GM19025 (cell line): ENCODE results near the gene SLC29A3.
"Not testable (repeated sequence)": the region's sequence is repeated elsewhere in the genome, so short reads cannot be mapped to it uniquely, and the experiment has no call there.

Experiments used
- ATAC-seq: cut with Tn5 transposase; IDR thresholded peaks from one replicate; pipeline ENCODE4 v1.9.1; 2021; ENCODE audit warnings: mild to moderate bottlenecking, low read depth, moderate library complexity; ENCODE audit not compliant: unreplicated experiment

SLC29A3 gene

DNA sequence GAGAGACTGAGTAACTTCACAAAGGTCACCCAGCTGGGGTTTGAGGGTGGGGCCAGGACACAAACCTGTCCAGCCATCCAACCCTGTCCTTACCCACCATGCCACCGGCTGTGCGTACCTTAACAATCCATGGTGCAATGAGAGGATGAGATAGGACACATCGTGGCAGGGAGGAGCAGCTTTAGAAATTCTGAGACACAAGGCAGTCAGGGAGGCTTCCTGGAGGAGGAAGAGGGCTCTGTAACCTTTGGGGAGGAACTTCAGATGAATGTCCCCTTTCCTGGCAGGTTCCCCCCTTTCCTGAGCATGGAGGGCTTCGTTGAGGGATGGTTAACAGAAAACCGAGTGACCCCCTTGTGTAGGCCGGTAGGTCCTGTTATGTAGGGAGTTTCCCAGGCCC is 35.6 kb upstream of the SLC29A3 start:
- no peak for ATAC-seq

DNA sequence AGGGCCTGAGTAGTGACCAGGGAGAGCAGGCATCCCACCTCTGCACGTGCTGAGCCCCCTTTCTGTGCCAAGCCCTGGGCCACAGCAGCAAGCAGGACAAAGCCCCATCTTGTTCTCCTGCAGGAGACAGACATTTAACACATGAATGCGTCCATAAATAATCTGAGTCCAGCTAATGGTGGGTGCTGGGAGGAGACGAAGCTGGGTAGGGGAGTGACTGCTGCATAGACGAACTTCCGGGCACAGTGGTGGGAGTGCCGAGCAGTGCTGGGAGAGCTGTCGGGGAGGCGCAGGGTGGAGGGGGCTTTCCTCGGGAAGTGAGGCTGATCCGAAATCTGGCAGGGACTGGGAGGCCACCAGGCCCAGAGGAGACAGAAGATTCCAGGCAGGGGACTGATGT is 35.2 kb upstream of the SLC29A3 start:
- ATAC-seq = no peak

DNA sequence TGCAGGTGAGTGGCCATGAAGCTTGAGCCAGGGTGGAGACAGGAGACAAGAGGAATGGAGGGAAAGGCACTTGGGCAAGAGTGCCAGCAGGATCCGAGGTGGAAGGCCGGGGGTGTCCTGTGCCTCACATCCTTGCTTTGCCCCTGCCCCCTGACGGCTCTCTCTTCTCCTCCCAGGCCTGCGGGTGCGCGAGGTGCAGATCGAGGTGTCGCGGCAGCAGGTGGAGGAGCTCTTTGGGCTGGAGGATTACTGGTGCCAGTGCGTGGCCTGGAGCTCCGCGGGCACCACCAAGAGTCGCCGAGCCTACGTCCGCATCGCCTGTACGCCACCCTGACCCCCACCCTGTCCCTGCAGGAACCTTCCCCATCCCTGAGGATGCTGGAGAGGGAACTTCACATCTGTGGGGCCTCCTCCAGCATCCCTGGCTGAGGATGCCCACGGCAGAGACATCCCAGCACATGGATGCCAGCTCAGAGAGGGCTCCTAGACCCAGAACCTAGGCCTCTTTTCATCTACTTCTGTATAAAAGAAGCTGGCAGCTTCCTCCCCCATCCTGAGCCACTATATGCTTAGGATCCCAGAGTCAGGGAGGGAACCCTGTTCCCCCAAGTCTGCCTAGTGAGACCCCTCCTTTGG is 34.4 kb upstream of the SLC29A3 start:
- ATAC-seq = no peak

DNA sequence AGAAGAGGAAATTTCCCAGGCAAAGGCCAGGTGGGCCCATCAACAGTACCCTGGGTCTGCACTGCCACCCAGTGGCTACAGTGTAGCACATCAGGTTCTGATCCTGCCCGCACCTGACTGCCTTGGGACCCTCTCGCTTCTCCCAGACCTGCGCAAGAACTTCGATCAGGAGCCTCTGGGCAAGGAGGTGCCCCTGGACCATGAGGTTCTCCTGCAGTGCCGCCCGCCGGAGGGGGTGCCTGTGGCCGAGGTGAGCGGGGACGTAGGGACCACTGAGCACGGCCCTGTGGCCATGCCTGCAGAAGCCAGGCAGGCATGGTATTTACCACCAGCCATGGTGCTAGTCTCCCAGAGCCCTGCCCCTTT is 33.9 kb upstream of the SLC29A3 start:
- no peak for ATAC-seq

DNA sequence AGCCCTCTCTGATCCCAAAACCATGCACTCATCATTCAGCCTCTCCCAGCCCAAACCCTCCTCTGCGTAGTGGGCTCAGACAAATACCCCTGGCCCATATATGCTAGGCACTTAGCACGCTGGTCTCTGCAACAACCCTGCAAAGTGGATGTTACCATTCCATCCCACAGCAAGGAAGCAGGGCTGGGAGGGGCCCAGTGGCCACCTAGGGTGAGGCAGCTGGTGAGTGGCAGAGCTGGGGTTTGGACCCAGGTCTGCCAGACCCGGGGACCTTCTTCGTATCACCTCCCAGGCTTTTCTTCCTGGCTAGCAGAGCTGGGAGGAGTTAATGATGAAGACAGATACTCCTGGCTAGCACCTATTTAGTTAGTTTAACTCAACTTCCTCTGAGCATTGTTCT is 33.1 kb upstream of the SLC29A3 start:
- no peak for ATAC-seq

DNA sequence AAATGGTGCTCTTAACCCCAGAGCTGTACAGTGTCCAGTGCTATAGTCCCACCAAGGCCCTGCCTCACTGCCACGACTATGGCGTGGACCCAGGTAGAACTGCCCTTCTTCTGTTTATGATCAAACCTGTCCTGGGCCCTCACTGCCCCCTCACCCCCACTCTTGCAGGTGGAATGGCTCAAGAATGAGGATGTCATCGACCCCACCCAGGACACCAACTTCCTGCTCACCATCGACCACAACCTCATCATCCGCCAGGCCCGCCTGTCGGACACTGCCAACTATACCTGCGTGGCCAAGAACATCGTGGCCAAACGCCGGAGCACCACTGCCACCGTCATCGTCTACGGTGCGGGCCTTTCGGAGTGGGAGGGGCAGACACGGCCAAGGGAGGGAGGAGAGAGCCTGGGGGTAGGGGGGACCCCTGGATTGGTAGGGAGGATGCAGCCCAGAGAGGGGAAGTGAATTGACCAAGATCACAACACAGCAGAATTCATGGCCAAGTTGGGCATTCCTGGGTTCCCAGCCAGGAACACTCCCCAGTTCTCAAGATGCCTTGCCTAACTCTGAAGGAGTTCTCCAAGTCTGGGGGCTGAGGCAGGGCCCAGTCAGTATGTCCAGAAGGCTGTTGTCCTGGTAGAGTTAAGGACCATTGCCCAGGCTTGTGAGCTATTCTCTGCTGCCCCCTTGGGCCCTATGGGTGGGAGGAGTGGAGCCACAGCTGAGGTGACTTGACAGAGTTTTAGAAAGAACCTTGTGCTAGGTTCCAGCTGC is 32.4 kb upstream of the SLC29A3 start:
- no peak for ATAC-seq

DNA sequence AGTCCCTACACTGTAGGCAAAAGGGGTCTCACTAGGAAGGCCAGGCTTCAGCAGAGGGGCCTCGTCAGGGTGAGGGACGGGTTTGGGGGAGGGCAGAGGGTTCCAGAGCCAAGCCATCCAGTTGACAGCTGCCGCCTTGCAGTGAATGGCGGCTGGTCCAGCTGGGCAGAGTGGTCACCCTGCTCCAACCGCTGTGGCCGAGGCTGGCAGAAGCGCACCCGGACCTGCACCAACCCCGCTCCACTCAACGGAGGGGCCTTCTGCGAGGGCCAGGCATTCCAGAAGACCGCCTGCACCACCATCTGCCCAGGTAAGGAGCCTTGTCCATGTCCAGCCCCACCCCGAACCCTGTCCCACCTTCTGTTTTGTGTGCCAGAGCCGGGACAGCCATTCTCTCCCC is 31.6 kb upstream of the SLC29A3 start:
- ATAC-seq = no peak

DNA sequence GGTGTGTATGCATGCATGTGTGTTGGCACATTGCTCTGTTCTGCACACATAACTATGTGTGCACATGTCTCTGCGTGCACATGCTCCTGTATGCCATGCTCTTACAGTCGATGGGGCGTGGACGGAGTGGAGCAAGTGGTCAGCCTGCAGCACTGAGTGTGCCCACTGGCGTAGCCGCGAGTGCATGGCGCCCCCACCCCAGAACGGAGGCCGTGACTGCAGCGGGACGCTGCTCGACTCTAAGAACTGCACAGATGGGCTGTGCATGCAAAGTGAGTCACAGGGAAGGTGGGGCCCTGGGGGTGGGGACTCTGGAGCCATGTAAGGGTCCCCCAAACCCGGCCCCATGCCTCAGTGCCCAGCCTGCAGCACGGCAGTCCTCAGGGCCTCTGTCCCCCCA is 30.6 kb upstream of the SLC29A3 start:
- ATAC-seq = no peak

DNA sequence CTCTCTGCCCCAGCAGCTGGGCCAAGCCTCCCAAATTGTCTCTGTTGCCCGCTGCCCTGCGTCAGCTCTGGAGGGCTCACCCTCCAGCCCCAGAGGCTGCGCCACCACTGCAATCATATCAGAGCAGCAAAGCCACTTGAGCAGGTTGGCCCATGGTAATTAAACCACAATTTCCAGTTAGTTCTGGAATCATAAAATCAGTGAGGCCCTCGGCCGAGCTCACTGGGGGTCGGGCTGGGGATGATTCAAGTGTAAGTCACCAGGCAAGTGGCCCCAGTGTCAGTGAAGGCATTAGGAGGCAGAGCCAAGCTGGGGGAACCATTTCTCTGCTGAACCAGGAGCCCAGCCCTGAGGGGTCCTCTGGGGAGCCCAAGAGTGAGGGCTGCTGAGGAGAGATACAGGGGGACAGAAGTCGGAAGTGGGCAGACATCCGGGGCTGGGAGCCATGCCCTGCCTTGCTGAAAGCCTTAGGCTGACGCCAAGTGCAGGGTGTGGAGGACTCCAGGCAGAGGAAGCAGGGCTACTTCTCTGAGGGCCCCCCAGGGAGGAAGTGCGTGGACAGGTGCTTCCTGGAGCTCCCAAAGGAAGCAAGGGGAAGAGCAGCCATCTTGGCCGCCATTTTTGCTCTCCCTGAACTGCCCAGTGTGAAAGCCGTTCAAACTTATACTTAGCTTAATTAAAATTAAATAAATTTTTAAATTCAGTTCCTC is 29.5 kb upstream of the SLC29A3 start:
- ATAC-seq = no peak

DNA sequence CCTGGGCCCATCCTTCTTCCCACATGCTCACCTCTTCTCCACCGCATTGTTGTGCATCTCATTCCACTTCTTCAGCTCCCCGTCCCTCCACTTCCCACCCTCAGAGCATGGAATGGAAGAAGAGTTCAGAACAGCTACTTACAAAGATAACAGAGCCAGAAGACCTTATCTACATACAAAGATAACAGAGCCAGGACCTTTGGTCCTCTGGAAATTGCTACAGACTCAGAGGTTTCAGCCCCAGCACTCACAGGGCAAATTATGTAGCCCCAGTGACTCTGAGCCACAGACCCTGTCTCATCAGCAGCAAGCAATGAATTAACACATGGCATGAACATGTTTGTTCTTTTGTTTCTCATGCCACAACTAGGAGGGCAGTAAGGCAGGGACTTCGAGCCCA is 28.7 kb upstream of the SLC29A3 start:
- no peak for ATAC-seq

DNA sequence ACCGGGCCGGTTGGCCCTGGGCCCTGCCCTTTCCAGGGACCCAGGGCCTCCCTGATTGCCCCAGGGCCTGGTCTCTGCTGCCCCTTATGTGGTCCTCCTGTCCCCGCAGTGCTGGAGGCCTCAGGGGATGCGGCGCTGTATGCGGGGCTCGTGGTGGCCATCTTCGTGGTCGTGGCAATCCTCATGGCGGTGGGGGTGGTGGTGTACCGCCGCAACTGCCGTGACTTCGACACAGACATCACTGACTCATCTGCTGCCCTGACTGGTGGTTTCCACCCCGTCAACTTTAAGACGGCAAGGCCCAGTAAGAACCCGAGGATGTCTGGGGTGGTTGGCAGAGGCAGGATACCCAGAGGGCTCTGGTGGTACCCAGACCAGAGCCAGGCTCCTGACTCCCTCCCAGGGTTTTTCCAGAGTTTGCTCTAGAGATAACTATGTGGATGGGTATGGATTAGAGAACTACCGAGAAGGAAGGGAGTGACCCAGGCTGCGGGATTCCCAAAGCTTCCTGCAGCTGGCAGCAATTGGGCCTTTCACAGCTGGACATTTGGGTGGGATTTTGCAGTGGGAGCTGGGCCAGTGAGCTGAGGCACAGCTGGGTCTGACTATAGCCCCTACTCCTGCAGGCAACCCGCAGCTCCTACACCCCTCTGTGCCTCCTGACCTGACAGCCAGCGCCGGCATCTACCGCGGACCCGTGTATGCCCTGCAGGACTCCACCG is 28.1 kb upstream of the SLC29A3 start:
- no peak for ATAC-seq

DNA sequence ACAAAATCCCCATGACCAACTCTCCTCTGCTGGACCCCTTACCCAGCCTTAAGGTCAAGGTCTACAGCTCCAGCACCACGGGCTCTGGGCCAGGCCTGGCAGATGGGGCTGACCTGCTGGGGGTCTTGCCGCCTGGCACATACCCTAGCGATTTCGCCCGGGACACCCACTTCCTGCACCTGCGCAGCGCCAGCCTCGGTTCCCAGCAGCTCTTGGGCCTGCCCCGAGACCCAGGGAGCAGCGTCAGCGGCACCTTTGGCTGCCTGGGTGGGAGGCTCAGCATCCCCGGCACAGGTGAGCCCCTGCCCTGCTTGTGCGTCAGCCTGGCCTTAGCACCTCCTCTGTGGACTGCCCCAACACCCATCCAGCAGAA is 27.5 kb upstream of the SLC29A3 start:
- ATAC-seq = no peak

DNA sequence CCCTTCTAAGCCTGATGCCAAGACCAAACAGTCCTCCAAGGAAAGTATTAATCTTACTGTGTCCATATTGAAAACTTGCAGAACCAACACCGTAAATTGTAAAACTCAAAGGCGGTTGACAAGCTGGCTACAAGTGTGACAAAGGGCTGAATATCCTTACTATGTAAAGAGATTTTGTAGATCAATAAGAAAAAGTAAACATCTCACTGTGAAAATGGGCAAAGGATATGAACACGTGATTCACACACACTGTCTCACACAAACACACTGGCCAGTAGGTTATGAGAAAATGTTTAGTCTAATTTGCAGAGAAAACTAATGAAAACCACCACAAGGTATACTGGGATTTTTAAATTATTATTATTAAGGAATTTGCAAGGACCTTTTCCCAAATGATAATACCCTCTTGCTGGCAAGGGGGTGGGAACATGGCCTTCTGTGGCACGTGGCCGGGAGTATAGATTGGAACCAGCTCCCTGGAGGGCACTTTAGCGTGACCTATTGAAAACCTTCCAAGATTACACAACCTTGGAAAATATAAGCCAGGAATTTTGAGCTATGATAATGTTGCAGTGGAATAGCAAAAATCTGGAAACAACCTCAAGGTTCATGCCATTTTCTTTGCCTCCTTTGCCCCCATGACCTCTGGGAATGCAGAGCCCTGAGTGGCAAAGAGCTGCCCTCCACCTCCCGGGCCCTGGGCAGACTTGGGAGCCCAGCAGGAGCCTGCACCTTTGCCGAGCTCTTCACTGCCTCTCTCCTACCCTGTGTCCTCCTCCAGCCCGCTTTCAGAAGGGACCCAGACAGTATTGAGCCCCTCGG is 26.2 kb upstream of the SLC29A3 start:
- ATAC-seq = no peak

DNA sequence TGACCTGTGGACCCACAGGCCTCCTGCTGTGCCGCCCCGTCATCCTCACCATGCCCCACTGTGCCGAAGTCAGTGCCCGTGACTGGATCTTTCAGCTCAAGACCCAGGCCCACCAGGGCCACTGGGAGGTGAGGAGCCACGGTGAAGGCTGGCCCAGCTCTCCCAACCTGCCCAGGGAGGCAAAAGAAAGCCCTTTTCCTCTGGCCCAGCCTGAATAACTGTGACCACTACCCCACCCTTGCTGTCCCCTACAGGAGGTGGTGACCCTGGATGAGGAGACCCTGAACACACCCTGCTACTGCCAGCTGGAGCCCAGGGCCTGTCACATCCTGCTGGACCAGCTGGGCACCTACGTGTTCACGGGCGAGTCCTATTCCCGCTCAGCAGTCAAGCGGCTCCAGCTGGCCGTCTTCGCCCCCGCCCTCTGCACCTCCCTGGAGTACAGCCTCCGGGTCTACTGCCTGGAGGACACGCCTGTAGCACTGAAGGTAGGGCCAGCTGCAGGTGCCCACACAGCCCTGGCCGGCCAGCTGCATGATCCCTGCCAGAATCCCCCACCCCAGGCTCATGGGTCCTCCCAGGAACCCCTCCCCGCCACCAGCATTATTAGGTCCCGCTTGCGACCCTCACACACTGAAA is 25.5 kb upstream of the SLC29A3 start:
- no peak for ATAC-seq

DNA sequence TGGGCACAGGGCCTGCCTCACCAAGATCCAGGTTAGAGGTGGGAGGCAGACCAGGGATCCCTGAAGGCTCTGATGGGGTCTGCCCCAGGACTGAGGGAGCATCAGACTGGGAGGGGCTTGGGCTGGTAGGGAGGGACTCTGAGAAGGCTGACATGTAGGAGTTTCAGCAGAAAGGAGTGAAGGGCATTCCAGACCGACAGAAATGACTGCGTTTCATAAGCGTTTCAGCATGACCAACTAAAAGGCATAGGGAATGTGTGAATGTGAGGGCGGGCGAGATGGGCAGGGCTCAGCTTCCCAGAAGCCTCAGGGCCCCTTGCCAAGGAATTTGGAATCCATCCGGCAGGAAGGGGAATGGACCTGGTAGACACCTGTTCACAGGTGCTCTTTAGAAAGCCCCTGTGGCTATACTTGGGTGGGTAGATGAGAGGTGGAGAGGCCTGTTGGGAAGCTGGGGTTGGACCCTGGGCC is 24.9 kb upstream of the SLC29A3 start:
- no peak for ATAC-seq

DNA sequence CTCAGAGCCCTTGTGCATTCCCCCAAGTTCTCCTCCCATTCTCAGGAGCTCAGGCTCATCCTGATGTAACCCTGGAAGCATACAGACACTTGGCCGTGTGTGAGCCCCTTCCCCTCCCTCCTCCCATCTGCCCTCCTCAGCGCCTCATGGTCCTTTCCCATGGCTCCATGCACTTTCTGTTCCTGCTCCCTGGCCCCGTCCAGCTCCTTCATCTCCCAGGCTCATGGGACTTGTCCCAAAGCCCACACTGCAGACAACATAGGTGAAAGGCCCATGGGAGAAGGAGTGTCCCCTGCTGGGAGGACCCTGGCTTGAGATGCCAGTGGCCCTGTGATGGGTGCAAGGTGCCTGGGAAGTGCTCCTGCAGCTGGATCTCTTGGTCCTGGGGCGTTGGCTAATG is 24.2 kb upstream of the SLC29A3 start:
- no peak for ATAC-seq

DNA sequence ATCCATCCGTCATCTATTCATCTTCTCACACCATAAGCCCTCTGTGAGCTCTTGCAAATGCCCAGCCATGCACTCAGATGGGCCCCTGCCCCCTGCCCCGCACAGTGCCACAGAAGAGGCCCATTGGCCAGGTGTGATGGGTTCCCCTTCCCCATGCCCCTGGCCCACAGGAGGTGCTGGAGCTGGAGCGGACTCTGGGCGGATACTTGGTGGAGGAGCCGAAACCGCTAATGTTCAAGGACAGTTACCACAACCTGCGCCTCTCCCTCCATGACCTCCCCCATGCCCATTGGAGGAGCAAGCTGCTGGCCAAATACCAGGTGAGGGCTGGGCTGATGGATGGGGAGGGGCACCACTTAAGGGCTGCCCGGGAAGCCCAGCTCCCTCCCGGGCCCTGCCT is 23.4 kb upstream of the SLC29A3 start:
- no peak for ATAC-seq

DNA sequence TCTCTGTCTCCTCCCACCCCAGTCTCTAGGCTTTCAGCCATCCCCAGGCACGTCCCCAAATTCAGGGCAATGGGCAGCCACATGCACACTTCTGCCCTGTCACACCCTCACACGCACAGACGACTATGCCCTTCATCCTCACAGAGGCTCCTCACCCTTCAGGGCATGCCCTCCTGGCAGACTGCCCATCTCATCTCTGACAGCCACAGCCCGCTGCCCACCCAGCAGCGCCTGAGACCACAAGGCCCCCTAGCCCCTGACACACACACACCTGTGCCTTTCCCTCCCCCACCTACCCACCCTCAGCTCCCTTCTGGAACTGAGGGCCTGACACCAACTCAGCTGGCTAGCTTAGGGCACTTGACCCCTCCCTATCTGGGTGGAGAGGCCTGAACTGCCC is 23.0 kb upstream of the SLC29A3 start:
- no peak for ATAC-seq

DNA sequence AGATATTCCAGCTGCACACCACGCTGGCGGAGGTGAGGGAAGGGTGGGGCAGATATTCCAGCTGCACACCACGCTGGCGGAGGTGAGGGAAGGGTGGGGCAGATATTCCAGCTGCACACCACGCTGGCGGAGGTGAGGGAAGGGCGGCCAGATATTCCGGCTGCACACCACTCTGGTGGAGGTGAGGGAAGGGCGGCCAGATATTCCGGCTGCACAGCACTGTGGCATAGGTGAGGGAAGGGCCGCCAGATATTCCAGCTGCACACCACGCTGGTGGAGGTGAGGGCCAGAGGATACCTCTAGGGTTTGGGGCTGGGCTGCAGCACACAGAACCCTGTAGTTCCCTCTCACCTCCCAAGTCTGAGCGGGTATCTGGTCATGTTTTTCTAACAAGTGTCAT is 22.2 kb upstream of the SLC29A3 start:
- ATAC-seq = not testable (repeated sequence)

DNA sequence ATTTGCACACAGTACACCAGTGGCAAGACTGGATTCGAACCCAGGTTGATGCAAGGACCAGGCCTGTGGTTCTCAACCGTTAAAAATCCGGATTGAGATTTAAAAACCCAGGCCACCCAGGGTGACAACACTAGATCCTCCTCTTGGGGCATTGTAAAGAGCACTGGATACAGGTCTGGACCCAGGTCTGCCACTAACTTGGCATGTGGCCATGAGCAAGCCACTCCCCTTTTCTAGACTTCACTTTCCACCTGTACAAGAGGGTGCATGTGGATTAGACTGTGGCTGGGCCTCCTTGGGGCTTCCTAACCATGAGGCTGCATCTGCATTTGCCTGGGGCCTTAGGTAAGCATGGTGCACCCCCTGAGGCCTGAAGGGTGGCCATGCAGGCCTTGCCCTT is 21.7 kb upstream of the SLC29A3 start:
- ATAC-seq = no peak
